ENCODE measurements around the gene SLC25A11.
"Not testable (repeated sequence)": the region's sequence is repeated elsewhere in the genome, so short reads cannot be mapped to it uniquely, and the experiment has no call there.

SLC25A11 gene

DNA sequence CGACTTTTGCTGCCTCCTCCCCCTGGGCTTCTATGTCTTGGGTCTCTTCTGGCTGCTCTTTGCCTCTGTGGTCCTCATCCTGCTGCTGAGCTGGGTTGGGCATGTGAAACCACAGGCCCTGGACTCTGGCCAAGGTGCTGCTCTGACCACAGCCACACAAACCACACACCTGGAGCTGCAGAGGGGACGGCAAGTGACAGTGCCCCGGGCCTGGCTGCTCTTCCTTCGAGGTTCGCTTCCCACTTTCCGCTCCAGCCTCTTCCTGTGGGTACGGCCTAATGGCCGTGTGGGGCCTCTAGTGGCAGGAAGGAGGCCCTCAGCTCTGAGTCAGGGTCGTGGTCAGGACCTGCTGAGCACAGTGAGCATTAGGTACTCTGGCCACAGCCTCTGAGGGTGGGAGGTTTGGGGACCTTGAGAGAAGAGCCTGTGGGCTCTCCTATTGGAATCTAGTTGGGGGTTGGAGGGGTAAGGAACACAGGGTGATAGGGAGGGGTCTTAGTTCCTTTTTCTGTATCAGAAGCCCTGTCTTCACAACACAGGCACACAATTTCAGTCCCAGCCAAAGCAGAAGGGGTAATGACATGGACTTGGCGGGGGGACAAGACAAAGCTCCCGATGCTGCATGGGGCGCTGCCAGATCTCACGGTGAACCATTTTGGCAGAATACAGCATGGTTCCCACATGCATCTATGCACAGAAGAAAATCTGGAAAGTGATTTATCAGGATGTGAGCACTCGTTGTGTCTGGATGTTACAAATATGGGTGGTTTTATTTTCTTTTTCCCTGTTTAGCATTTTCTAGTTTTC is 5.5 kb downstream of the SLC25A11 start:
- in situ Hi-C loops (cut with HindIII; ENCODE audit: low sequenced_read_pairs): no loop called here
- peak; percentile 55 for DNase-seq (ENCODE audit: low read depth, low spot score)
- H3K4me3 ChIP-seq (ENCODE audit: low read depth, low read length): no peak overlapping the region
- TF ChIP-seq, protein P1, sequence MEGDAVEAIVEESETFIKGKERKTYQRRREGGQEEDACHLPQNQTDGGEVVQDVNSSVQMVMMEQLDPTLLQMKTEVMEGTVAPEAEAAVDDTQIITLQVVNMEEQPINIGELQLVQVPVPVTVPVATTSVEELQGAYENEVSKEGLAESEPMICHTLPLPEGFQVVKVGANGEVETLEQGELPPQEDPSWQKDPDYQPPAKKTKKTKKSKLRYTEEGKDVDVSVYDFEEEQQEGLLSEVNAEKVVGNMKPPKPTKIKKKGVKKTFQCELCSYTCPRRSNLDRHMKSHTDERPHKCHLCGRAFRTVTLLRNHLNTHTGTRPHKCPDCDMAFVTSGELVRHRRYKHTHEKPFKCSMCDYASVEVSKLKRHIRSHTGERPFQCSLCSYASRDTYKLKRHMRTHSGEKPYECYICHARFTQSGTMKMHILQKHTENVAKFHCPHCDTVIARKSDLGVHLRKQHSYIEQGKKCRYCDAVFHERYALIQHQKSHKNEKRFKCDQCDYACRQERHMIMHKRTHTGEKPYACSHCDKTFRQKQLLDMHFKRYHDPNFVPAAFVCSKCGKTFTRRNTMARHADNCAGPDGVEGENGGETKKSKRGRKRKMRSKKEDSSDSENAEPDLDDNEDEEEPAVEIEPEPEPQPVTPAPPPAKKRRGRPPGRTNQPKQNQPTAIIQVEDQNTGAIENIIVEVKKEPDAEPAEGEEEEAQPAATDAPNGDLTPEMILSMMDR (IDR thresholded peaks at IDR 0.05; ENCODE audit: low read depth, low read length): peak; percentile 56

DNA sequence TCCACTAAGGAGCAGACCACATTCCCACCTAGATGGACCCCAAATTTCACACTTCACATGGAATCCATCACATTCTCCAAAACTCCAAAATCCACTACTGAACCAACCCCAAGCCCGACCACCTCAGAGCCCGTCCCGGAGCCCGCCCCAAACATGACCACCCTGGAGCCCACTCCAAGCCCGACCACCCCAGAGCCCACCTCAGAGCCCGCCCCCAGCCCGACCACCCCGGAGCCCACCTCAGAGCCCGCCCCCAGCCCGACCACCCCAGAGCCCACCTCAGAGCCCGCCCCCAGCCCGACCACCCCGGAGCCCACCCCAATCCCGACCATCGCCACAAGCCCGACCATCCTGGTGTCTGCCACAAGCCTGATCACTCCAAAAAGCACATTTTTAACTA is 6.2 kb downstream of the SLC25A11 start:
- DNase-seq (ENCODE audit: low read depth, low spot score): no peak
- no peak overlapping the region for H3K4me3 ChIP-seq (ENCODE audit: low read depth, low read length)
- TF ChIP-seq, protein P1 (IDR thresholded peaks at IDR 0.05; ENCODE audit: low read depth, low read length): no peak
- in situ Hi-C loops (cut with HindIII; ENCODE audit: low sequenced_read_pairs): no loop called here

DNA sequence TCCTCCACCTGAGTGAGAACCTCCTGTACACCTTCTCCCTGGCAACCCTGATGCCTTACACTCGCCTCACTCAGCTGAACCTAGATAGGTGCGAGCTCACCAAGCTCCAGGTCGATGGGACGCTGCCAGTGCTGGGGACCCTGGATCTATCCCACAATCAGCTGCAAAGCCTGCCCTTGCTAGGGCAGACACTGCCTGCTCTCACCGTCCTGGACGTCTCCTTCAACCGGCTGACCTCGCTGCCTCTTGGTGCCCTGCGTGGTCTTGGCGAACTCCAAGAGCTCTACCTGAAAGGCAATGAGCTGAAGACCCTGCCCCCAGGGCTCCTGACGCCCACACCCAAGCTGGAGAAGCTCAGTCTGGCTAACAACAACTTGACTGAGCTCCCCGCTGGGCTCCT is 7.1 kb downstream of the SLC25A11 start:
- no peak for DNase-seq (ENCODE audit: low read depth, low spot score)
- TF ChIP-seq, protein P1 (IDR thresholded peaks at IDR 0.05; ENCODE audit: low read depth, low read length): no peak
- in situ Hi-C loops (cut with HindIII; ENCODE audit: low sequenced_read_pairs): no loop called here
- no peak overlapping the region for H3K4me3 ChIP-seq (ENCODE audit: low read depth, low read length)

GRCh38 chr17:4931963-4932362 is 7.9 kb downstream of the SLC25A11 start, which contains the start of gene GP1BA:
TSS of gene GP1BA (plus strand) at chr17:4932277. CDS start at chr17:4932605, 328 bp downstream.
- TF ChIP-seq, protein P1 (IDR thresholded peaks at IDR 0.05; ENCODE audit: low read depth, low read length): no peak
- no peak for DNase-seq (ENCODE audit: low read depth, low spot score)
- in situ Hi-C loops (cut with HindIII; ENCODE audit: low sequenced_read_pairs): no loop called here
- no peak within 1 kb of the TSS for H3K4me3 ChIP-seq (ENCODE audit: low read depth, low read length)

DNA sequence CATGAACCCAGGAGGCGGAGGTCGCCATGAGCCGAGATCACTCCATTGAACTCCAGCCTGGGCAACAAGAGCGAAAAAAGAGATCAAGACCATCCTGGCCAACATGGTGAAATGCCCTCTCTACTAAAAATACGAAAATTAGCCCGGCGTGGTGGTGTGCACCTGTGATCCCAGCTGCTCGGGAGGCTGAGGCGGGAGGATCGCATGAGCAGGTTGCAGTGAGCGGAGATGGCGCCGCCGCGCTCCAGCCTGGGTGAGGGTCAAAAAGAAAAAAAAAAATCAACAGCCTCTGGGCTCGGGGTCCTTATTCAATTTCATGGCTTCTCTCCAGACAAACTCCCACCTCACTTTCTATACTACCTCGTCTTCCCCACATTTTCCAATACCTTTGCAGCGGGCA is 11.0 kb downstream of the SLC25A11 start:
- H3K4me3 ChIP-seq (ENCODE audit: low read depth, low read length): no peak overlapping the region
- TF ChIP-seq, protein P1 (IDR thresholded peaks at IDR 0.05; ENCODE audit: low read depth, low read length): no peak
- in situ Hi-C loops (cut with HindIII; ENCODE audit: low sequenced_read_pairs): no loop called here
- DNase-seq (ENCODE audit: low read depth, low spot score): no peak

GRCh38 chr17:4926577-4927335 is 13.1 kb downstream of the SLC25A11 start:
- H3K4me3 ChIP-seq (ENCODE audit: low read depth, low read length); DNase-seq (ENCODE audit: low read depth, low spot score); in situ Hi-C loops (cut with HindIII; ENCODE audit: low sequenced_read_pairs): not testable (repeated sequence)

DNA sequence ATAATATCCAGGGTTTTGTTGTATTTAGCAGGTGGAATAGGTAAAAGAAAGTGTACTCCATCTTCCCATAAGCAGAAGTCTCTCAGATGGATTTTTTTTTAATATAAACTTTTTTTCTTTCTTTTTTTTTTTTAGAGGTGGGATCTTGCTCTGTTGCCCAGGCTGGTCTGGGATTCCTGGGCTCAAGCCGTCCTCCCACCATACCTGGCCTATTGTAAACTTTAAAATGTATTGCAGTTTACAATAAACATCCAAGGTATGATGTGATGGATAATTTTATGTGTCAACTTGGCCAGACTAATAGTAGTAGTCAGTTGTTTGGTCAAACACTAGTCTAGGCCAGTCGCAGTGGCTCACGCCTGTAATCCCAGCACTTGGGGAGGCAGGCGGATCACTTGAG is 18.5 kb downstream of the SLC25A11 start:
- in situ Hi-C loops (cut with HindIII; ENCODE audit: low sequenced_read_pairs): no loop called here
- no peak for DNase-seq (ENCODE audit: low read depth, low spot score)
- no peak overlapping the region for H3K4me3 ChIP-seq (ENCODE audit: low read depth, low read length)
- TF ChIP-seq, protein P1 (IDR thresholded peaks at IDR 0.05; ENCODE audit: low read depth, low read length): no peak

All from astrocyte of the spinal cord (primary cell).